Measurements from ENCODE around the gene ALLC.

GRCh38 chr2:3689998-3690748, 32.2 kb downstream of the ALLC start:
- TF ChIP-seq CTCF (IDR thresholded peaks at IDR 0.05; ENCODE audit: low read depth, low read length), result no peak
- no peak for TF ChIP-seq EZH2phosphoT487 (IDR thresholded peaks at IDR 0.05; ENCODE audit: low read depth)
